T-helper 1 cell (primary cell): ENCODE measurements around the gene FAAP24.
"Not testable (repeated sequence)": the region's sequence is repeated elsewhere in the genome, so short reads cannot be mapped to it uniquely, and the experiment has no call there.

Experiments used
- DNase-seq, 5 donors: peaks; one replicate each; pipeline ENCODE4 v3.0.0-alpha.2; 2012 to 2020

The FAAP24 gene

DNA sequence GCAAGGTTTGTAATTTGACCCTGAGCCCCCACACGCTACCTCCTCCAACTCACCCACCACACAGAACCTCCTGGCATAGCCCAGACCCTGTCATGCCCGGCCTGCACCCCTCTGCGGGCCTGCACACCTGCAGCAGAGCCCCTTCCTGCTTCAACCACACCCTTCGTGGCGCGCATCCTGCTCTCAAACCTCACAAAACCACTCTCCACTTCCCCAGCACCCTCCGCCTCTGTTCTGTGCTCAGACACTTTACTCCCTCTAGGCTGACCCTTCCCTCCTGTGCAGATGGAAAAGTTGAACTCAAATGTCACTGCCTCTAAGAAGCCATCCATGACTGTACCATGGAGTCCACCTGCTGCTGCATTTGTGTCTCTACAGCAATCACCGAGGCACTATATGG is 28.5 kb downstream of the FAAP24 start:
- peak in 1 of 5 donors; percentile 42 for DNase-seq

DNA sequence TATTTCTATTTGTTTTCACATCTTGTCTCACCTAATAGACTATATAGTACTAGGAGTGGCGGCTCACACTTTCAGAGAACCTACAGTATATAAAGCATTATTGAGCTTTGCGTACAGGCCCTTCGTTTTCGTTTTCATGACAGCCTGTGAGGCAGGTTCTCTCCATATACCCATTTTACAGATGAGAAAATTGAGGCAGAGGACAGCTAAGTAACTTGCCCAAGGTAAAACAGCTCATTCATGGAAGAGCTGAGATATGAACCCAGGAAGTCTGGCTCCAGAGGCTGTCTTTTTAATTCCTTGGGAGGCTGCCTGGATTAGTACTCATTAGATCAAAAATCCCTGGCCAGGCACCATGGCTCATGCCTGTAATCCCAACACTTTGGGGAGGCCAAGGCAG is 28.9 kb downstream of the FAAP24 start:
- DNase-seq = no peak

DNA sequence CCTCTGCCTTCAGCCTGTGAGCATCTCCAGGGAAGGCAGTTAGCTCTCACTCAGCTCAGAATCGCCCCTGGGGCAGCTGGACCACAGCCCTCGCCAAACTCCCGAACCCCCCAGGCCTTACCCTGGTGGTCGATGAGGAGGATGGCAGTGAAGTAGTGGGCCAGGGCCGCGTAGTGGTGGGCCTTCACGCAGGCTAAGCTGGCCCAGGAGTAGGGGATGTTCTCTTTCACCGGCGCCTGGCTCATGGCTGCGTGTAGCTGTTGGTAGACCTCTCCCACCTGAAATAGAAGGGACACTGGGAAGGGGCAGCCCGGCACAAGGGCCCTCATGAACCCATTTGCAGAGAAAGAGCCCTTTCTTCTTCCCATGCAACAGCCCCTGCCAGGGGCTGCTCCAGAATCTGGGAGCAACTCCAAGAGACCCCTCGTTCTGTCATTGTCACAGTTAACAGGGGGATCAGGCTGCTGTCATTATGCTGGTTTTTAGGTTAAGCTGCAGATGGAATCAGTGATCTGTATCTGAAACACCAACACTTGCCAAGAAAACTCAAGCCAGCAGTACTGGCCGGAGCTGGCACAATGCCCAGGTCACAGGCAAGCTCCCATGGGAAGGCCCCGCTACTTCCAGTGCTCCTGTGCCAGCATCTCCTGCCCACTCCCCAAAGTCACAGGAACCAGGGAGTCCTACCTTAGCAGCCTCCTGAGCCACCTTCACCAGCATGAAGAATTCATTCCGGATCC is 30.3 kb downstream of the FAAP24 start:
- DNase-seq = not testable (repeated sequence)

DNA sequence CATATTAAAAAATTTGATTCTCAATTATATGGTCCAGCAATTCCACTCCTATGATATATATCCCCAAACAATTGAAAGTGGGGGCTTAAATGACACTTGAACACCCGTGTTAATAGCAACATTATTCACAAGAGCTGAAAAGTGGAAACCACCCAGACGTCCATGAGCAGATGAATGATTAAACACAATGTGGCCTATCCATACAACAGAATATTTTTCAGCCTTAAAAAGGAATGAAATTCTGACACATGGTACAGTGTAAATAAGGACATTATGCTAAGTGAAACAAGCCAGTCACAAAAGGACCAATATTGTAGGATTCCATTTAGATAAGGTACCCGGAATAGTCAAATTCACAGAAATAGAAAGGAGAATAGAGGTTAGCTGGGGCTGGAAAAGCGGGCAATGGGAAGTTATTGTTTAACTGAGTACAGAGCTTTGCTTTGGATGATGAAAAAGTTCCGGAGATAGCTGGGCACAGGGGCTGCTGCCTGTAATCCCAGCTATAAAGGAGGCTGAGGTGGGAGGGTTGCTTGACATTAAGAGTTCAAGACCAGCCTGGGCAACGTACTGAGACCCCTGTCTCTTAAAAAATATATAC is 31.5 kb downstream of the FAAP24 start:
- DNase-seq = not testable (repeated sequence)

DNA sequence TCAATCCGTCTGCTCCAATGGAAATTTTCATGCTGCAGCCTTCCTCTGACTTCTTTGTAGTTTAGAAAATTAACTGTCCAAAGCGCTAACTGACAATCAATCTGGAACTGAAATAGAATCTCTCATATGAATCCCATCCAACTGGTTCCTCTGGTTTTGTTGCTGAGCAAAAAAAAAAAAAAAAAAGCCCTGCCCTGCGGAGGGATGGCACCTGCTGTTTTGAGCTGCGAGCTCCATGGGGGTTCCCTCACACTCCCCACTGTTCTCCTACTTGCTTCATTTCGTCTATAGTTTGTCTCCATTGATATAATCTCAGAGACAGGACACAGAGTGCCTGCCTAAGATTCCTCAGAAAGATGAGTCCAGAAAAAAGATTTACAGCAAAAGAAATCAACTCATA is 33.4 kb downstream of the FAAP24 start:
- no peak for DNase-seq

DNA sequence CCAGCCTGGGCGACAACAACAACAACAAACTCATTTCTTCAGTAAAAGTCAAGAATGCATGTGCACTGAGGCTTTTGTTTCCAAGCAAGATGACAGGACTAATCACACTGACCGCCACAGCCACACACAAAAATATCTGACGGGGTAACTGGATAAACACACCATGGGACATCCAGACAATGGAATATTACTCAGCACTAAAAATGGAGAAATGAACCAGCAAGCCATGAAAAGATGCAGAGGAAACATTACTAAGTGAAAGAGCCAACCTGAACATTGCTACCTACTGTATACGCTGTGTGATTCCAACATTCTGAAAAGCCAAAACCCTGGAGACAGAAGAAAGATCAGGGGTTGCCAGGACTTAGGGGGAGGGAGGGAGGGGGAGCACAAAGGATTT is 36.7 kb downstream of the FAAP24 start:
- DNase-seq = no peak

DNA sequence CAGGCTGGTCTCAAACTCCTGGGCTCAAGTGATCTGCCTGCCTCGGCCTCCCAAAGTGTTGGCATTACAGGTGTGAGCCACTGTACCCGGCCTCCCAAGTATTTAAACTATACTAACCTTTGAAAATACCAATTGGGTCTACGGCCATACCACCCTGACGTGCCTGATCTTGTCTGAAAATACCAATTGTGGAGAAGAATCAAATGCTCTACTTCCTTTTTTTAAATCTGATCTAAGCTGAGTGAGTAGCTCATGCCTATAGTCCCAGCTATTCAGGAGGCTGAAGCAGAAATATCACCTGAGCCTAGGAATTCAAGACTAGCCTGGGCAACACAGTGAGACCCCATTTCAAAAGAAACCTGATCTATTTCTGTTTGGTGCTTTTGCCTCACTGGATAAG is 38.8 kb downstream of the FAAP24 start:
- DNase-seq = not testable (repeated sequence)

DNA sequence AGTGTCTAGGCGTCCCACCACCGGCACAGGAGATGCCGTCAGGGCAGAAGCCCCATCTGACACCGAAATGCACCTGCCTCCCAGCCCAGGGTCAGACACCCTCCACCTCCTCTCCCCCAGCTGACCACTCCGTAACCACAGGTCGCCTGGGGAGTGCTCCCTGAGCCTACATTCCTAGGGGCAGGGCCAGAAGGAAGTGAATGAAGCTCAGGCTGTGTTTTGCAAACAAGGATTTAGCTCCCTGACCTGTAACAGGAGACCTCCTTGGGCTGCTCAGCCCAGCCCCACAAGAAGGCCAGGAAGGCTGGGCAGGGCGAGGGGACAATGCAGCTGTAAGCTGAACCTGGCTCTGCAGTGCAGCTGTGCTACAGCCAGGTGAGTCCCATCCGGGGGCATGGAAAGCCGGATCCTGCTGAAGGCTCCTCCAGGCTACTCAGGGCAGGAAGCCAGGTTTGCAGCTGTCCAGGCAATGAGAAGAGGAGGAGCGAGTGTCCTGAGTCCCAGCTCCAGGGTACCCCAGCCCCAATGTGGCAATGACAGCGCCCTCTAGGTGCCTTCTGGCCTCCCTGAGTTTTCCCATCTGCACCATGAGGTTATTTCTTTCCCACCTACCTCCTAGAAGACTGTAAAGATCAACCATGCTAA is 50.6 kb downstream of the FAAP24 start:
- no peak for DNase-seq

DNA sequence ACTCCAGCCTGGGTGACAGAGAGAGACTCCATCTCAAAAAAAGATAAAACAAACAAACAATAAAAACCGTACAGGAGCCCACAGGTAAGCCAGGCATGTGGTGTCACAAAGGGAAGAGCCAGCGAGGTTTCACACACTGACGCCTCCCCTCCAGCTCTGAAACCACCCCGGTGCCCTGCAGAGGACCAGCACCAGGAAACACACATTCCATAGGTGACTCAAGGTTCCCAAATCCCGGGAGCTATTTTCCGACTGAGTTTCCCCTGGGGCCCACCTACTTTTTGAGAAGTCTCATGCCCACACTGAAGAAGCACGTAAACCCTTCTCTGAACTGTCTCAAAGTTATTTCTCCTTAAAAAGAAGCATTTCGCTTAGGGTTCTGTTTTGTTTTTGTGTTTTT is 52.4 kb downstream of the FAAP24 start:
- no peak for DNase-seq

DNA sequence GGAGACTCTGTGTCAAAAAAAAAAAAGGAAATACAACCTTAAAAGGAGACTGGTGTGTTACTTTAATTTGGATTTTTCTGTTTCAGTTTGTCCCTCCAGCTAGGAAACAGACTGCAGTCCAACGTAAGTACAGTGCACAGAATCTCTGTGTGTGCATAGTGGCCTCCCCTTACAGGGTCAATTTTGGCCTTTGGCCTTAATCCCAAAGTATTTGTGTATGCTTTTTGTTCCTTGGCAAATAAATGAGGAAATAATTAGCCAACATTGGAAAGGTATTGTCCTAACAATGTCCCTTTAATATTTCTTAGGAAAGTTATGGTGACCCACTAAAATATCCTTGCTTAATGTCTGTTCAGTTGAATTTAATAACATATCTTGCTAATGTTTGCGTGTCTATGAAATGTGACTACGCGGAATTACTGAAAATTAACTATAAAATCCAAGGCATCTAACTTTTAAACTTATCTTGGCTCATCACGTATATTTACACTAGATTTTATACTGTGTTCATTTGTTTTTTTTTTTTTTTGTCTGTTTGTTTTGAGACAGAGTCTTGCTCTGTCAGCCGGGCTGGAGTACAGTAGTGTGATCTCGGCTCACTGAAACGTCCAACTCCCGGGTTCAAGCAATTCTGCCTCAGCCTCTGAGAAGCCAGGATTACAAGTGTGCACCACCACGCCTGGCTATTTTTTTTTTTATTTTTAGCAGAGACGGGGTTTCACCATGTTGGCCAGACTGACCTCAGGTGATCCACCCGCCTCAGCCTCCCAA is 53.6 kb downstream of the FAAP24 start:
- DNase-seq = not testable (repeated sequence)

DNA sequence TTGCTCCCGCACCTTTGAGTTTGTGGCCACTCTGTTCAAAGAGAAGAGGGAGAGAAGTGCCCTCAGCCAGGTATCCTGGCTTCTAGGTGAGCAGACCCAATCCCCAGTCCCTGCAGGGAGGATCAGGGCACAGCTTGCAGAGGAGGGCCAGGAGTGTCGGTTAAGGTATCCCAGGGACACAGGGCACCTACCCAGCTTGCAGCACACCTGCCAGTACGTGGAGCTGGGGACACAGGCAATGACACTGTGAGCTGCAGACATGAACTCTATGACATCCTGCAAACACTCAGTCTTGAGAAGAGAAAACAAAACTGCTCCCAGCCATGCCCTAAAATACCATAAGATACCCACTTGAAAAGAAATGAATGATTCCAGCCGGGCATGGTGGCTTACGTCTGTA is 54.6 kb downstream of the FAAP24 start:
- DNase-seq = not testable (repeated sequence)
